ENCODE measurements around the gene NPC2.
"Not testable (repeated sequence)": the region's sequence is repeated elsewhere in the genome, so short reads cannot be mapped to it uniquely, and the experiment has no call there.

Gene NPC2

DNA sequence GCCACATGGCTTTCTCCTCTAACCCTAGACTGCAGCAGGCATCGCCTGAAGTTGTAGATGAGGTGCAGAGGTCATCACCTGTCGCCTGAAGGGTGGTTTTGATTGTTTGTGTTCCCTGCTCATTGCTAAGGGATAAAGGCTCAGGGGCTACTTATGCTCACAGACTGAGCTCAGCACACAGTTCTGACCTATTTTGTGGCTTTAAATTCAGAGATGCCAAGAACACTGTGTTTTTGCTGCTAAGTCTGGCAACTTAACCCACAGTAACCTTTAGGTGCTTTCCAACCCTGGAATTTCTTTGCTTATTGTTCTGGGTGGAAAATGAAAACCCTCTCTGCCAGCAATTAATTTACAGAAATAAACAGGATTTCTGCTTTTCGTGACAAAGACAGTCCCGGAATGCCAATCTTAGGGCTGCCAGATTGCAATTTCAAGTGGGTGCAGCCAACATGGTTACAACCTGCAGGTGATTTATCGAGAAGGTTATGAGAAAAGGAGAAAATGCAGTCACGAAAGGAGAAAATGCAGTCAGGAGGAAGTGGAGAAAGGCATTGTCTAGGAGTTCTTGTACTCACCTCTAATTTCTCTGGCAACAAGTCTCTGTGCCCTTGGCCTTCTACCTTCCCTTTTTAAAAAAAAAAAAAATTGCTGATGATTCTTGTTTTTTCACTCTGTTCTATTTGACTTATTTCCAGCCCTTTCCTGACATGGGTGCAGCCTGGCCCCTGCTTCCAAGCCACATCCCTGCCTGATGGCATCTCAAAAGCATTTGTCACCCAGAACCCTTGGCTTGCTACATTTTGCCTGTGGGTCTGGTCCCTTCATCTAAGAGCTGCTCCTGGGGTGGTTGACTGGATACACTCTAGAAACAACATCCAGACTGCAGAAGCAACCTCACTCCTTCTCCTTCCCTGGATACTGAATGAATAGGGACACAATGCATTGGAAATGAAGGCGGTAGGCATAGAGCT lies 23.3 kb downstream of the NPC2 start:
- DNase-seq (ENCODE audit: low read depth in 2 of 2), result no peak

DNA sequence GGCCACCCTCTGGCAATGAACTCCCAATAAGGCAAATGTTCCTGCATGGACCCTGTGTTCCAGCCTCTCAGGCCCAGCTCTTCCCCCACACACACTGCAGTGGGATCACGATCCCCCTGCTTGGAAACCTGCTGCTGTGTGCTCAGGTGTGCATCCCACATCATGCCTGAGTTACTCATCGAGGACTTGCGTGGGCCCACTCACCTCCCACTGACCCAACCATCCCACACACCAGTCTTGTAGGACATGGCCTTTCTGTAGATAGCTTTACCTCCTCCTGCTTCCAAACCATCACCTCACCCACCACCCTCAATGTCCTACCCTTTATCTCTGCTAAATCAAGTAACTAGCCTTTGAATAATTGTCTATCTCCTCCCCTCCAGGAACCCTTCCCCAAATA lies 24.6 kb downstream of the NPC2 start:
- DNase-seq (ENCODE audit: low read depth in 2 of 2), result no peak

DNA sequence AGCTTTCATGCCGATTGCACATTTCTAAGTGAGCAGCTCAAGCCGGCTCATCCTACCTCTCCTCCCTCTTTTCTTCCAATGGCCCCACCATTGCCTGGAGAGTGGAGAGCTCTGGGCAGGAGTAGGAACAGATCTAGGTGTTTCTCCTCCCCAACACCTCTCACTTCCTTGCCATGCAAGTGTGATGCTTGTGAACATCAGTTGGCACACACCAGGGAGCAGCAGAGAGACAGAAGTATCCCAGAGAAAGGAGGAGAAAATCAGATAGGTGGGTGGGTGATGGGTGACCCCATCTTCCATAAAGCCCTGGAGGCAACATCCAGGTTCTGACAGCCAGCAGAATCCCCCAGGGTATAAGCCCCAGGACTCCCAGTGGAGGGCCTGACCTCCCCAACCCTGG lies 27.8 kb downstream of the NPC2 start:
- no peak for DNase-seq (ENCODE audit: low read depth in 2 of 2)

DNA sequence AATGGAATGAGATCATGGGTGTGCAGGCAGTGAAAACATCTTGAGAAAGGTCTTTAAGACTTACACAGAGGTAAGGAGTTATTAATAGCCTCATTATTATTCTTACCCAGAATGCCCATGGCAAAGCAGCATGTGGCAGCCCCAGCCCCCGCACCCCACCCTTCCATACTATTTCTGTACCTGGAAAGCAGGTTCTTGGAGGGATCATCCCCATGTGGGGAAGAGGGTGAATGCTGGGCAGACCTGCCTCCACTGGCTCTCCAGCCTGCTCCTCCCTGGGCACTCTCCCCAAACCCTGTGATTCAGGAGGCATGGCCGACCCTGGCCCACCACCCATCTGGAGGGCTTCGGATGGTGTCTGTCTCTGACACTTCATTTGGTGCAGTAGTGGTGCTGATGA lies 28.3 kb downstream of the NPC2 start:
- DNase-seq (ENCODE audit: low read depth in 2 of 2), result no peak

DNA sequence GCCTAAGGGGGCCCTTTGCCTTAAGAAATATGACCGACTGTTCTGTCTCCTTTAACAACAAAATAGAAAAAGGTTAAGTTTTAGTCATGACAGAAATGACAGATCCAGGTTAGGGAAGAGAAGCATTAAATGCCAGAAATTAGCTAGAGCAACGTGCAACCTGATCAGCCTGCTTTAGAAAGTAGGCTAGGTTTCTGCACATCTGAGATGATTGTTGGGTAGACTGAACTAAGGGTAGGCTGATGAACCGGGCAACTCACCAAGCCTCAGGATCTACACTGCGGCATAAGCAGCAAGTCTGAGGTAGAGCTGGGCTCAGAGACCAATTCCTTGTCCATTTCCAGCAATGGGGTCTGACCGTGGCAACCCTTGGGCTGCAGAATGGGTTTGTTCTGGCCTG lies 29.4 kb downstream of the NPC2 start:
- no peak for DNase-seq (ENCODE audit: low read depth in 2 of 2)

DNA sequence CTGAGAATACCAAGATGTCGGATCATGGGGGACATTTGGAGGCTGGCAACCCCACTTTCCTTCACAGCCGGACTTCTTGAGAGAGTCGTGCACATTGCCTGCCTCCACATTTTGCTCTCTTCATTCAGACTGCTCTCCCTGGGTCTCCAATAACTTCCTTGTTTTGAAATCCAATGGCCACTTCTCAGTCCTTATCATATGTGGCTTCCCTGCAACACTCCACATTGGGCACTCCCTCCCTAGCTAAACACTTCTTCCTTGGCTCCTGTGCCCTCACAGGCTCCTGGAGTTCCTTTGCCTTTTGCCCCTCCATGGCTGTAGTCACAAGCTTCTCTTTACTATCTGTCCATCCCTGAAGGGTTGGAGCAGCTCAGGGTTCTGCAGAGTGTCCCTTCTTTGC lies 30.1 kb downstream of the NPC2 start:
- DNase-seq (ENCODE audit: low read depth in 2 of 2), result no peak

DNA sequence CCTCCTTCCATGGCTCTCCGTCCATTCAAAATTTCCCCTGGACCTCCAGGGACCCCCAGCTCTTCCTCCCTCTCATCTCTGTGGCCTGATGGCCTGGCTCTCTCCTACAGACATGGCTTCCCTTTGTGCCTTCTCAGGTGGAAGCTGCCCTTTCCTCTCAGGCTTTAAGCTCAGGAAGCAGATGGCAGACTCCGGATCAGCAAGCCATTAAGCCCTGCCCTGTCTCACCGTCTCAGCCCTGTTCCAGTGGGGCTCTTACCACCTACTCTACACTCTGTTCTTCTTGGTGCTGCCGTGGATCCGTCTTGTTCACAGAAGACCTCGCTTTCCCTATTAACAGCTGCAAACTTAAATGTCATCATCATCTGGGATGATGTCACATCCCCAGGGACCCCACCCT lies 33.1 kb downstream of the NPC2 start:
- DNase-seq (ENCODE audit: low read depth in 2 of 2), result no peak

DNA sequence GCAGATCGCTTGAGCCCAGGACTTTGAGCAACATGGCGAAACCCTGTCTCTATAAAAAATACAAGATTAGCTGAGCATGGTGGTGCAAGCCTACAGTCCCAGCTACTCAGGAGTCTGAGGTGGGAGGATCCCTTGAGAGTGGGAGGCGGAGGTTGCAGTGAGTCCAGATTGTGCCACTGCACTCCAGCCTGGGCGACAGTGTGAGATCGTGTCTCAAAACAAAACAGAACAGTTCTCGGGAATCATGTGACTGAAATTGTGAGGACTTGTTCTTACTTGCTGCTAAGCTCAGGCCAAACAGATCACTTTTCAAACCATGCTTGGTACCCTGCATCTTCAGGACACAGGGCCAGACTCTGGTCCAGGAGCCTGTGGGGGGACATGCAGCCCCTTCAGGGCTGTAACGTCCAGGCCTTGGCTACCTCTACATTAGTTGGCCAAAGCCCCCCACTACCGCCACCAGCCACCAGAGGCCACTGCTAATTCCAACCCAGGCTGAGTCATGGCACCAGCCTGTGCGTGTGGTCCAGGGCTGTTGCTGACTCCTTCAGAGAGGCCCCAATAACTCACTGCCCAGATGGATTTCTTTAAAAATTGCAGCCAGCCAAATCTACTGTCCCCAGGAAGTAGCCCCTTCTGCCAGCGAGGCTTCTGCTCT lies 33.7 kb downstream of the NPC2 start:
- no peak for DNase-seq (ENCODE audit: low read depth in 2 of 2)

DNA sequence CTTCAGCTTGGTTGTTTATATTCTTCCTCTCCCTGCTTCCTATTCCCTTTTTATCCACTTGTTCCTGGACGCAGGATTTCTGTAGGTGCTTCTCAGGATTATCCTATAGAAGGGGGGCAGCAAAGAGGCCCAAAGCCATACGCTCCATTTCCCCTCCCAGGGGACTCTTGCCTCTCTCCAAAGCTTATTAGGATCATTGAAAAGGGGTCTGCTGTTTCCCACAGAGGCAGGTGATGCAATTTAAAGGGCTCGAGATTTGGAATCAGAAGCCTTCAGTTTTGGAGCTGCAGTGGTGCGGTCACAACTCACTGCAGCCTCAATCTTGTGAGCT lies 35.6 kb downstream of the NPC2 start:
- DNase-seq (ENCODE audit: low read depth in 2 of 2), result no peak

DNA sequence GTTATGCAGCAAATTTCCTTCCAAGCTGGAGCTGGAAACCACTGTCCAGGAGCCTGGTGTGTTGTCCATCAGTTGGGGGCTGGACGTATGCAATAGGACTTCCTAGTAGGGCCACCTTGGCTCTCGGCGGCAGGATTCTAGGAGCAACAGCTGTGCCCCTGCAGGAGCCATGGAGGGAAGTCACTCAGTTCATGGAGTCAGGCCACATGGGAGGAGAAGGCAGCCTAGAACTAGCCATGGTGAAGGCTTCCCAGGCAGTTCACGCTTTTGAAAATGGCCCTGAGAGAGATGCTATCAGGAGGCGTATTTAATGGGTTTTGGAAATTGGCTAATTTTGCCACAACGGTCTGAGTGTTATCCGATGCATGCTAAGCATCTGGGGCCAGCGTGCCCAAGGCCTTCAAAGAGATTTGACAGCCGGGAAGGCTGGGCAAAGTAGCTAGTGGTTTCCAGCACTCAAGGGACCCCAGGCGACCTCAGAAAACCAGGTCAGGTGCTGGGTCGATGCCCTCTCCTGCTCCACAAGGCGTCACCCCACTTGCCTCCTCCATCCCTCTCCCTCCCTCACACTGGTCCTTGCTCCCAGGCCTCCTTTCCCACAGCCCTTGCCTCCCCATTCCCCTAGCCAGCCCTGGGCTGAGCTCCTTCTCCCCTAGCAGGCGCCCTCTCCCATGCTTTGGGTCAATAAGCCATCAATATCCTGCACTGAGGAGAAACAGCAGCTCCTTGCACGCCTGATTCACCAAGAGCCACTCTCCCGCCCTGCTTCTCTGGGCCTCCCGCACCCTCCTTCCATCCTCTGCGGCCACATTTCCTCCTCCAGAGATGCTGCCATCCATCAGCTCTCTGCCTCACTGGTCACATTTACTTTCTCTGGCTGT lies 36.2 kb downstream of the NPC2 start:
- DNase-seq (ENCODE audit: low read depth in 2 of 2), result no peak

DNA sequence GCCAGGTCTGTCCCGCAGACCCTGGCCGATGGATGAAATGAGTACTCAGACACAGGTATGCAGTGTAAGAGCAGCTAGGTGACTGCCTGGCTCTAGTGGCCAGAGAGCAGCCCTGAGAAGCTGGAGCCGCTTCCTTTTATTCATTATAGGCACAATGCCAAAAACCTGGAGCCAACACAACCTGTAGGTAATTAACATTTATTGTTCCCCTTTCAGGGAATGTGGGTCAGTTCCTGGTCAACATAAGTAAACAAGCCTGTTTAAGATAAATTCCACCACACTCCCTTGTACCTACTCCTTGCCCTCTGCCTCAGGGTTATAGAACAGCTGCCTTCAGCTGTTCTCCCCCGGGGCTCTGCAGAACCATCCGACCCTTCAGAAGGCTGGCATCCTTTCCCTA lies 38.7 kb downstream of the NPC2 start:
- DNase-seq (ENCODE audit: low read depth in 2 of 2), result not testable (repeated sequence)

DNA sequence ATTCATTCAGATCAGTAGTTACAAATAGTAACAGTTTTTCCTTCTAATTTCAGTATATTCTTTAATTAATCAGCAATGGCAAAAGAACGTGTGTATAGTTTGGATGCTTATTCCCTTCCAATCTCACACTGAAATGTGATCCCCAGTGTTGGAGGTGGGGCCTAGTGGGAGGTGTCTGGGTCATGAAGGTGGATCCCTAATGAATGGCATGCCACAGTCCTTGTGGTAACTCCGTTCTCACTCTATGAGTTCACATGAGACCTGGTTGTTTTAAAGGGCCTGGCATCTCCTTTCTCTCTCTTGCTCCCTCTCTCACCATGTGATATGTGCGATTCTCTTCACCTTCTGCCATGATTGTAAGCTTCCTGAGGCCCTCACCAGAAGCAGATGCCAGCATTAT lies 48.2 kb downstream of the NPC2 start:
- DNase-seq (ENCODE audit: low read depth in 2 of 2), result no peak

DNA sequence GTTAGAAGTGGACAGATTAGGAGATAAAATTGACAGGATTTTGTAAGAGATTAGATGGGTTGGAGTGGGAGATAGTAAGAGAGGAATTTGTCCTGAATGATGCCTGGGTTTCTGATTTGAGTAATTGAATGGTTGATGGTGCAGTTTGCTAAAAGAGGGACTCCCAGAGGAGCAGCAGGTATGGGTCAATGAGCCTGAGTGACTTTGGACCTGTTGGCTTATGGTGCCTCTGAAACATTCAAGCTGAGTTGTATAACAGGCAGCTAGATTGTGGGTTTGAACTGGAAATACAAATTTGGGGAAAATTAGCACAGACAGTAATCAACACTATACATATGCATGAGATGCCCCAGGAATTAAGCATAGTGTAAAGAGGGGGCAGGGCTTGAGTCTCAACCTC lies 50.3 kb downstream of the NPC2 start:
- no peak for DNase-seq (ENCODE audit: low read depth in 2 of 2)

DNA sequence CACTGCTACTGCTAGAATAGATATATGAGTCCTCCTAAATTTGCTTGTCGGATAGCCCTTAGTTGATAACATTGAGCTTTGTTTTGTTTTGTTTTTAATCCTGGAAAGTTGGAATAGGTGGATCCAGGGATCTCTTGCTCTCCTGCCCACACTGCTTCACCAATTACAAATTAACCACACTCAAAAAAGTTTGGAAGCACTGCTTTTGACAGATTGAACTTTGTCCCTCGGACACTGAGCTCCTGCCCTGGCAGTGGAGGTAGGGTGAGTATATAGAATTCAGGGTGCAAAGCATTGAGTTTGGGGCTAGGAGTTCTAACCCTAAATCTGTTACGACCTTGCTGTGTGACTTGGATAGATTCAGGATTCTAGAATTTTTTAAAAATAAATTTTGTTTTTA lies 52.0 kb downstream of the NPC2 start:
- no peak for DNase-seq (ENCODE audit: low read depth in 2 of 2)

DNA sequence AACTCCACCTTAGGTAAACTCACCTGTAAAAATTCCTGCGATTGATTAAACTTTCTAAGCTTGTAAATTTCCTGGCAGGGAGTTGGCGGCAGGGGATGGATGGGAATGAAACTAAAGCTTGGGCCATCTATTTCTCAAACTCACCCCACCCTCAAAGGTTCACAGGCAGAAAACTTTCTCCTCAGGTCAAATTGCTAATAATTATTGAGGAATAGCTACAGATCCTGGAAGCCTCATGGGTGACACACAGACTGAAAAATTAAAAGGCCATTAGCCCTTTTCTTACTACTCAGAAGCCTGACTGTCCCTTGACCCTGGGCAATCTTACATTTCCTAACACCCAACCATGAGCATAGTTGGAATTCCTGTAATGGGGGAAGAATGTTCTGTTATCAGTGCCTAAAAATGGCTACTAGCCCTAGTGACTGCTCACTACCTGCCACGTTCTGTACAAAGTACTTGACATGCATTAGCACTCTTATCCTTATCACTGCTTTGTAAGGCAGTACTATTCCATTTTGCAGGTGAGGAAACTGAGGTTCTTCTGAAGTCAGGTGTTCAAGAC lies 54.7 kb downstream of the NPC2 start:
- DNase-seq (ENCODE audit: low read depth in 2 of 2), result no peak

DNA sequence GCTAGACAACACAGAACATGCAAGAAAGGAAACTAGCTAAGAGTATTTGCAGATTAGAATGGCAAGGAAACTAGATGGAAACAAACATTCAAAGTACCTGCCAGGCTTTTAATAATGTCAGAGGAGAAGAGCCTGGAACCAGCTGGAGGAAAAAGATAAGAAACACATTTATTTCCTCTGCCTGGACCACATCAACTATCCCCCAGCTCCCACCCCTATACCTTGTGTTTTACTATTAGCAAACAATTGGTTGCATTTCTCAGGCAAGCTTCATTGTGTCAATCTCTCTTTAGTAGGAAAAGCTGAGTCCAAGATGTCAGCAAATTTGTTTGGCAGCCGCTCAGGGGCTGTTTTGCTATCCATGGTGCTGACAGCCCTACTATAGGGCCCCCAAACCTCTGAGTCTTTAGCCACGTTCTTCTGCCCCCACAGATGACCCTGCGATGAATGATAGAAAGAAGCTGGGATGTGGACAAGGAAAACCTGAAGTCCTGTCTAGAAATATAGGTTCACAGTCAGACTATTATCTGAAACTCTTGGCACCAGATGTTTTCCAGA lies 55.5 kb downstream of the NPC2 start:
- no peak for DNase-seq (ENCODE audit: low read depth in 2 of 2)

DNA sequence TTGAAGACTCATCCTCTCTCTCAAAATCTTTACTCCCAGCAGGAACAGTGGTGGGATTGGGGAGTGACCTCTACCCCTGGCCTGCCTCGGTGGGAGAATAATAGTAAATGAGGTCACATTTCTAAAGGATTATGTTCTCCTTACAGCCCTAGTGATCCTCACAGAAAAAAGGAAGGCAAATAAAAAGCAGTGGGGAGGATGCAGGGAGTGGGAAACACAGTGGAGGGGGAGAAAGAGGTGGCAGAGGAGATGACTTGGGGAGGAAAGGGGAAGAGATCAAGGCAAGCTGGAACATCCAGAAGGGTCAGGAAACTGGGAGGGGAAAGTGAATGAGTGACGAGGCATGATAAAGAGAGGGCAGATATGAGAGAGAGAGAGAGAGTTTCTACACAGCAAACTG lies 58.8 kb downstream of the NPC2 start:
- no peak for DNase-seq (ENCODE audit: low read depth in 2 of 2)

DNA sequence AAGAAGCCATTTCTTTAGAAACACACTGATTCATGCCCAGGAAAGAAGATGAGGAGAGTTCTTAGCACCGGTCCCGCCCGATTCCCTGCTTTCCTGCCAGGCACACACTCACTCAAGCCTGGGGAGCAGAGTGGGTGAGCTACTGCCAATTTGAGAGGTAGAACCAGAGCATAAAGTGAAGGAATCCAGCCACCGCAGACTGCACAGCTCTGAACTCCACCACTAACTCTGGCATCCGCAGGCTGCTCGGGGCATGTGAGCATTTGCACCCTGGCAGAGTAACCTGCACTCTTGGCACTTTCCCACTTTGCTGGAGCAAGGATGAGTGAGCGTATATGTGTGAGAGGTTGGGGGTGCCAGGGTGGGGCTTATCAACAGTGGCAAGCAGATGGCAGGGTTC lies 63.1 kb downstream of the NPC2 start:
- DNase-seq (ENCODE audit: low read depth in 2 of 2), result no peak
